Endothelial cell of umbilical vein (primary cell): ENCODE data around the gene LSM3. TPM values are rescaled to one million over a fixed set of nuclear protein-coding genes. Genes with fewer than 3 reads are reported as not detected.

ENCODE experiments used
- BruUV-seq: library from RNA; stranded (reverse); fragments of 400-500 nt; replicated peaks from 2 replicates; lab custom pipeline; 2021; lab: Mats Ljungman, UMichigan
- CTCF ChIA-PET: fragments of 300-600, 350-600 bp; sonication (Branson Sonifier 250); formaldehyde crosslinking; loops from one replicate; lab custom pipeline; 2021; ENCODE audit warnings: antibody characterized with exemption, inconsistent platforms; lab: Charles Lee
- POLR2A ChIA-PET: fragments of 300-600, 350-600 bp; sonication (Branson Sonifier 250); formaldehyde crosslinking; loops from one replicate; lab custom pipeline; 2021; ENCODE audit warnings: antibody characterized with exemption, inconsistent platforms; lab: Charles Lee
- DNase-seq: peaks from one replicate; pipeline ENCODE4 v3.0.0-alpha.2; 2011; ENCODE audit warnings: low read depth, low spot score
- FAIRE-seq: peaks from 2 replicates; lab custom pipeline; 2011; peaks lifted over from hg19 to GRCh38; lab: Jason Lieb, UNC
- H2AFZ ChIP-seq: 2 replicates; pipeline ENCODE4 v1.6.0; 2012; ENCODE audit warnings: low read depth, low read length, control low read depth, inconsistent platforms
- H3K27ac ChIP-seq: 2 replicates; pipeline ENCODE4 v1.5.1; 2011; ENCODE audit warnings: low read depth, mild to moderate bottlenecking, control low read depth, low read length, moderate library complexity; ENCODE audit not compliant: insufficient read depth
- H3K27me3 ChIP-seq, 2 experiments: 2 replicates each; pipeline versions ENCODE4 v1.6.0 to v1.6.1; 2011; ENCODE audit warnings: low read length in 2 of 2, mixed read lengths in 1 of 2; ENCODE audit not compliant: control insufficient read depth in 2 of 2, insufficient read depth in 2 of 2
- H3K36me3 ChIP-seq, 2 experiments: 2 replicates in 1 of 2; 3 replicates in 1 of 2; pipeline ENCODE4 v1.5.1; 2011; ENCODE audit warnings: low read length in 2 of 2, mild to moderate bottlenecking in 1 of 2, moderate library complexity in 1 of 2; ENCODE audit not compliant: control insufficient read depth in 2 of 2, insufficient read depth in 2 of 2; ENCODE audit errors: extremely low read depth in 1 of 2
- H3K4me1 ChIP-seq: 3 replicates; pipeline ENCODE4 v1.5.1; 2011; ENCODE audit warnings: mild to moderate bottlenecking, low read length; ENCODE audit not compliant: control insufficient read depth, insufficient read depth; ENCODE audit errors: extremely low read depth
- H3K4me2 ChIP-seq: 2 replicates; pipeline ENCODE4 v1.6.1; 2011; ENCODE audit warnings: low read length, control low read depth, mixed read lengths; ENCODE audit not compliant: insufficient read depth
- H3K4me3 ChIP-seq, 3 experiments: fragments of 200-600 bp in 1 of 3; sonication (generic), shearing (Covaris generic) in 1 of 3; replicated peaks in 1 of 3; 2 replicates each; pipeline ENCODE4 v1.5.1; 2011 to 2016; ENCODE audit warnings: control low read depth in 3 of 3, low read length in 3 of 3, mild to moderate bottlenecking in 2 of 3, inconsistent platforms in 1 of 3, low read depth in 1 of 3, moderate library complexity in 1 of 3; ENCODE audit not compliant: insufficient read depth in 1 of 3
- H3K79me2 ChIP-seq: 2 replicates; pipeline ENCODE4 v1.6.0; 2012; ENCODE audit warnings: low read length, inconsistent platforms; ENCODE audit not compliant: control insufficient read depth, insufficient read depth
- H3K9ac ChIP-seq: replicated peaks from 2 replicates; pipeline ENCODE3; 2011; ENCODE audit warnings: low read length, control low read depth; ENCODE audit not compliant: insufficient read depth; ENCODE audit errors: extremely low read depth
- H3K9me1 ChIP-seq: replicated peaks from 3 replicates; pipeline ENCODE4 v1.6.0; 2011; ENCODE audit warnings: mild to moderate bottlenecking, low read length; ENCODE audit not compliant: control insufficient read depth, insufficient read depth; ENCODE audit errors: extremely low read depth
- H3K9me3 ChIP-seq: replicated peaks from 2 replicates; pipeline ENCODE4 v1.5.1; 2012; ENCODE audit warnings: low read length, inconsistent platforms; ENCODE audit not compliant: control insufficient read depth, insufficient read depth
- H4K20me1 ChIP-seq: replicated peaks from 2 replicates; pipeline ENCODE3; 2011; ENCODE audit warnings: mild to moderate bottlenecking, low read length; ENCODE audit not compliant: control insufficient read depth, insufficient read depth; ENCODE audit errors: extremely low read depth
- EZH2 ChIP-seq: IDR thresholded peaks from 2 replicates; pipeline ENCODE4 v1.6.1; 2012; ENCODE audit warnings: borderline replicate concordance, low read depth, mild to moderate bottlenecking, moderate library complexity, low read length, inconsistent platforms; ENCODE audit not compliant: severe bottlenecking
- FOS ChIP-seq: IDR thresholded peaks from 2 replicates; pipeline ENCODE4 v1.6.1; 2011; ENCODE audit warnings: mild to moderate bottlenecking, low read length, moderate library complexity, borderline replicate concordance; ENCODE audit not compliant: insufficient read depth
- GATA2 ChIP-seq: IDR thresholded peaks from 2 replicates; pipeline ENCODE4 v1.7.0; 2011; ENCODE audit warnings: low read depth, mild to moderate bottlenecking, moderate library complexity, mixed read lengths, low read length; ENCODE audit not compliant: insufficient read length, insufficient read depth
- JUN ChIP-seq: IDR thresholded peaks from 2 replicates; pipeline ENCODE4 v1.6.1; 2011; ENCODE audit warnings: borderline replicate concordance, low read depth; ENCODE audit not compliant: insufficient read length, insufficient read depth
- MYC ChIP-seq: IDR thresholded peaks from one replicate; pipeline ENCODE4 v1.6.1; 2011; ENCODE audit warnings: mild to moderate bottlenecking, low read depth, low read length
- POLR2A ChIP-seq: IDR thresholded peaks from 2 replicates; pipeline ENCODE4 v1.6.1; 2012; ENCODE audit warnings: low read depth, mild to moderate bottlenecking, control low read depth, low read length
- POLR2AphosphoS5 ChIP-seq: IDR thresholded peaks from 2 replicates; pipeline ENCODE4 v1.6.1; 2012; ENCODE audit warnings: low read depth, mild to moderate bottlenecking, control low read depth, low read length, moderate library complexity; ENCODE audit not compliant: insufficient read depth
- dilution Hi-C: fragments of 300-500 bp; cut with MboI; formaldehyde crosslinking; loops from one replicate; pipeline ENCODE4 v1.15.0; 2019; ENCODE audit warnings: low sequenced_read_pairs; ENCODE audit not compliant: extremely low pct_ligation_motif_present
- intact Hi-C: fragments of 100-400 bp; cut with micrococcal nuclease; formaldehyde crosslinking; loops from one replicate; pipeline ENCODE4 v1.10.0; 2022
- polyA plus RNA-seq, 4 experiments: library from polyadenylated mRNA; depleted of rRNA in 3 of 4; stranded (reverse) in 3 of 4; unstranded in 1 of 4; fragments of >200 nt; gene quantifications; 2 replicates each; pipeline versions ENCODE4 v1.2.1 to v1.2.3, GENCODE V29; 2011 to 2012; ENCODE audit warnings: missing spikeins in 1 of 4
- total RNA-seq: library from RNA; stranded (reverse); gene quantifications from 2 replicates; pipeline ENCODE4 v1.2.3, GENCODE V29; 2021
- TF ChIP-seq, protein P1 (sequence below): IDR thresholded peaks from 2 replicates; pipeline ENCODE4 v1.6.1; 2011; ENCODE audit not compliant: insufficient read depth, insufficient read length
- TF ChIP-seq, protein P2 (sequence below), 2 donors: IDR thresholded peaks; 1 replicate in 1 of 2; 2 replicates in 1 of 2; pipeline ENCODE4 v1.5.1; 2011; ENCODE audit warnings: low read length in 2 of 2, mild to moderate bottlenecking in 2 of 2, moderate library complexity in 2 of 2, control low read depth in 1 of 2, inconsistent platforms in 1 of 2, low read depth in 1 of 2; ENCODE audit not compliant: insufficient read depth in 1 of 2; ENCODE audit errors: extremely low read depth in 1 of 2

Gene LSM3
- total and polyA plus RNA-seq, 2 donors (not counting 3 experiments of a cell fraction or from before 2014, with no cell fraction given) = 4.4 to 13.0 TPM

DNA sequence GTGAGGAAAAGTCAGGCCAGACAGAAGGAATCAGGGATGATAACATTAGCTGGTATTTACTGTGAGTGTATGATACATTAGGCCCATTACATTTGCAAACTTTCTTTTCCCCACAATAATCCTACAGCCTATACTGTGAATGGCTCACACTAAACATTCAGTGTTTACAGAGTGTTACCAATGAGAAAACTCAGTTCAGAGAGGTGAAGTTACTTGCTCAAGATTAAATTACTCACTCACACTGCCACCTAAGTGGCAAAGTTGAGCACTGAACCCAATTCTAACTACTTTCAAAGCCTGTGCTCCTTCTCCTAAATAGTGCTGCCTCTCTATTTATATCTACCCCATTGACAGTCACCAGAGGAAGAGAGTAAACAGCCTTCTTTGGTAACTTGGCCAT, 8.7 kb upstream of the LSM3 start:
- no peak for DNase-seq

More for the DNA sequence above, 8.7 kb upstream of the LSM3 start:
- POLR2A ChIA-PET = no interaction called here
- dilution Hi-C loops = no loop called here
- peak overlapping the region; percentile 42 for H3K27ac ChIP-seq
- no peak for FAIRE-seq
- no peak overlapping the region for H3K4me2 ChIP-seq
- CTCF ChIA-PET = interaction anchor here (0.9 to 1.8 kb wide), 5 partner anchors 17 to 462 kb away, joined by 3 to 11 read pairs (median 6); no protein-coding TSS in a partner anchor
- no peaks in the 10 kb centered on the region for H4K20me1 ChIP-seq
- H3K79me2 ChIP-seq = peaks cover 7% of the 10 kb centered on the region
- no peaks in the 10 kb centered on the region for H3K27me3 ChIP-seq
- peaks cover 15% of the 10 kb centered on the region for H3K4me1 ChIP-seq
- BruUV-seq = no TSS peak
- H2AFZ ChIP-seq = no peak overlapping the region
- no peak overlapping the region for H3K9ac ChIP-seq
- intact Hi-C loops = no loop called here
- H3K9me1 ChIP-seq = no peaks in the 10 kb centered on the region
- no peaks in the 10 kb centered on the region for H3K9me3 ChIP-seq
- H3K36me3 ChIP-seq = peaks cover 38 to 42% of the 10 kb centered on the region in 2 experiments
- TF ChIP-seq, protein P1, sequence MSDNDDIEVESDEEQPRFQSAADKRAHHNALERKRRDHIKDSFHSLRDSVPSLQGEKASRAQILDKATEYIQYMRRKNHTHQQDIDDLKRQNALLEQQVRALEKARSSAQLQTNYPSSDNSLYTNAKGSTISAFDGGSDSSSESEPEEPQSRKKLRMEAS = no peak
- TF ChIP-seq GATA2 (no peak), POLR2A (no peak), POLR2AphosphoS5 (no peak), JUN (no peak), EZH2 (no peak), FOS (no peak), MYC (no peak)
- TF ChIP-seq, protein P2, sequence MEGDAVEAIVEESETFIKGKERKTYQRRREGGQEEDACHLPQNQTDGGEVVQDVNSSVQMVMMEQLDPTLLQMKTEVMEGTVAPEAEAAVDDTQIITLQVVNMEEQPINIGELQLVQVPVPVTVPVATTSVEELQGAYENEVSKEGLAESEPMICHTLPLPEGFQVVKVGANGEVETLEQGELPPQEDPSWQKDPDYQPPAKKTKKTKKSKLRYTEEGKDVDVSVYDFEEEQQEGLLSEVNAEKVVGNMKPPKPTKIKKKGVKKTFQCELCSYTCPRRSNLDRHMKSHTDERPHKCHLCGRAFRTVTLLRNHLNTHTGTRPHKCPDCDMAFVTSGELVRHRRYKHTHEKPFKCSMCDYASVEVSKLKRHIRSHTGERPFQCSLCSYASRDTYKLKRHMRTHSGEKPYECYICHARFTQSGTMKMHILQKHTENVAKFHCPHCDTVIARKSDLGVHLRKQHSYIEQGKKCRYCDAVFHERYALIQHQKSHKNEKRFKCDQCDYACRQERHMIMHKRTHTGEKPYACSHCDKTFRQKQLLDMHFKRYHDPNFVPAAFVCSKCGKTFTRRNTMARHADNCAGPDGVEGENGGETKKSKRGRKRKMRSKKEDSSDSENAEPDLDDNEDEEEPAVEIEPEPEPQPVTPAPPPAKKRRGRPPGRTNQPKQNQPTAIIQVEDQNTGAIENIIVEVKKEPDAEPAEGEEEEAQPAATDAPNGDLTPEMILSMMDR (IDR thresholded peaks at IDR 0.05; ENCODE audit: extremely low read depth in 1 of 2, insufficient read depth in 1 of 2, low read depth in 1 of 2, low read length in 2 of 2) = no peak
- no peak overlapping the region for H3K4me3 ChIP-seq
